Fibroblast of skin of abdomen (primary cell): Measurements from ENCODE around the gene NRP1.

ENCODE experiments used
- DNase-seq: peaks from one replicate; pipeline ENCODE4 v3.0.0-alpha.2; 2013

NRP1 gene

GRCh38 chr10:33257439-33258080, 76.9 kb downstream of the NRP1 start:
- no peak for DNase-seq

GRCh38 chr10:33256458-33256857, 78.0 kb downstream of the NRP1 start:
- no peak for DNase-seq

GRCh38 chr10:33254556-33255160, 79.8 kb downstream of the NRP1 start:
- DNase-seq = no peak

- no peak for DNase-seq
Measured at GRCh38 chr10:33253411-33253810, 81.1 kb downstream of the NRP1 start.

- peak; percentile 84 for DNase-seq
Measured at GRCh38 chr10:33252794-33253203, 81.7 kb downstream of the NRP1 start.

GRCh38 chr10:33252324-33252723, 82.1 kb downstream of the NRP1 start:
- no peak for DNase-seq

GRCh38 chr10:33249659-33250345, 84.7 kb downstream of the NRP1 start:
- DNase-seq = no peak

- no peak for DNase-seq
Measured at GRCh38 chr10:33249137-33249536, 85.3 kb downstream of the NRP1 start.

- peak; percentile 87 for DNase-seq
Measured at GRCh38 chr10:33248638-33249037, 85.8 kb downstream of the NRP1 start.

GRCh38 chr10:33247221-33247922, 87.1 kb downstream of the NRP1 start:
- no peak for DNase-seq

- no peak for DNase-seq
Measured at GRCh38 chr10:33245343-33245742, 89.1 kb downstream of the NRP1 start.

- peak; percentile 45 for DNase-seq
Measured at GRCh38 chr10:33244354-33244967, 90.0 kb downstream of the NRP1 start.

- DNase-seq = no peak
Measured at GRCh38 chr10:33243703-33244102, 90.8 kb downstream of the NRP1 start.

- no peak for DNase-seq
Measured at GRCh38 chr10:33242931-33243330, 91.5 kb downstream of the NRP1 start.

- peak; percentile 63 for DNase-seq
Measured at GRCh38 chr10:33241351-33241750, 93.1 kb downstream of the NRP1 start.

GRCh38 chr10:33240931-33241330, 93.5 kb downstream of the NRP1 start:
- peak; percentile 87 for DNase-seq

- no peak for DNase-seq
Measured at GRCh38 chr10:33240258-33240657, 94.2 kb downstream of the NRP1 start.

GRCh38 chr10:33239257-33239656, 95.2 kb downstream of the NRP1 start:
- DNase-seq = no peak

GRCh38 chr10:33238643-33239042, 95.8 kb downstream of the NRP1 start:
- DNase-seq = peak; percentile 82

- DNase-seq = peak; percentile 99
Measured at GRCh38 chr10:33237736-33238624, 96.5 kb downstream of the NRP1 start.

- no peak for DNase-seq
Measured at GRCh38 chr10:33236916-33237315, 97.6 kb downstream of the NRP1 start.

GRCh38 chr10:33235951-33236350, 98.5 kb downstream of the NRP1 start:
- peak; percentile 48 for DNase-seq
